AG04449 (cell line): ENCODE measurements around the gene CCDC167.
"Not testable (repeated sequence)": the region's sequence is repeated elsewhere in the genome, so short reads cannot be mapped to it uniquely, and the experiment has no call there.

Source experiments
- CTCF ChIA-PET: fragments of 350-600 bp; formaldehyde crosslinking; extraction: SDS; loops from one replicate; lab custom pipeline; 2021; ENCODE audit warnings: antibody characterized with exemption; lab: Yijun Ruan, JAX
- POLR2A ChIA-PET: fragments of 400-600, 350-600 bp; formaldehyde crosslinking; extraction: SDS; loops from one replicate; lab custom pipeline; 2020; ENCODE audit warnings: antibody characterized with exemption, inconsistent platforms; lab: Yijun Ruan, JAX
- DNase-seq: peaks from one replicate; pipeline ENCODE4 v3.0.0-alpha.2; 2010; ENCODE audit warnings: low read depth, low spot score
- H3K4me3 ChIP-seq: 2 replicates; pipeline ENCODE4 v1.5.1; 2011; ENCODE audit warnings: low read depth, mild to moderate bottlenecking, control low read depth, low read length
- CTCF ChIP-seq: IDR thresholded peaks from one replicate; pipeline ENCODE4 v1.5.1; 2011; ENCODE audit warnings: mild to moderate bottlenecking, moderate library complexity, low read length, control low read depth, inconsistent platforms; ENCODE audit not compliant: insufficient read depth; ENCODE audit errors: missing control alignments

CCDC167 gene

GRCh38 chr6:37502703-37503291, 3.1 kb upstream of the CCDC167 start:
- ChIA-PET CTCF (interaction anchor here (0.8 to 2.4 kb wide), 4 partner anchors 12 to 124 kb away, joined by 3 to 8 read pairs (median 4); no protein-coding TSS in a partner anchor), POLR2A (no interaction called here)
- TF ChIP-seq CTCF: no peak
- no peak overlapping the region for H3K4me3 ChIP-seq
- no peak for DNase-seq

- no peak for DNase-seq
- ChIA-PET POLR2A (interaction anchor here (0.6 kb wide), 1 partner anchor 102 kb away, joined by 3 read pairs; no protein-coding TSS in a partner anchor), CTCF (interaction anchor here (0.7 to 2.4 kb wide), 4 partner anchors 13 to 125 kb away, joined by 3 to 8 read pairs (median 3); no protein-coding TSS in a partner anchor)
- TF ChIP-seq CTCF: no peak
- no peak overlapping the region for H3K4me3 ChIP-seq
Measured at GRCh38 chr6:37501632-37502491, 2.2 kb upstream of the CCDC167 start.

GRCh38 chr6:37500904-37501303, 1.2 kb upstream of the CCDC167 start:
- H3K4me3 ChIP-seq, DNase-seq: not testable (repeated sequence)
- CTCF ChIA-PET: interaction anchor here (1.3 kb wide), 1 partner anchor 71 kb away, joined by 3 read pairs; no protein-coding TSS in a partner anchor
- POLR2A ChIA-PET: interaction anchor here (0.6 kb wide), 1 partner anchor 101 kb away, joined by 3 read pairs; no protein-coding TSS in a partner anchor

GRCh38 chr6:37500294-37500608, 558 bp upstream of the CCDC167 start:
- DNase-seq: no peak
- CTCF ChIA-PET: interaction anchor here (0.9 to 1.2 kb wide), 4 partner anchors 11 to 192 kb away, joined by 3 to 4 read pairs (median 4); no protein-coding TSS in a partner anchor
- TF ChIP-seq CTCF: no peak
- H3K4me3 ChIP-seq: peak overlapping the region; percentile 86
- POLR2A ChIA-PET: no interaction called here

DNA sequence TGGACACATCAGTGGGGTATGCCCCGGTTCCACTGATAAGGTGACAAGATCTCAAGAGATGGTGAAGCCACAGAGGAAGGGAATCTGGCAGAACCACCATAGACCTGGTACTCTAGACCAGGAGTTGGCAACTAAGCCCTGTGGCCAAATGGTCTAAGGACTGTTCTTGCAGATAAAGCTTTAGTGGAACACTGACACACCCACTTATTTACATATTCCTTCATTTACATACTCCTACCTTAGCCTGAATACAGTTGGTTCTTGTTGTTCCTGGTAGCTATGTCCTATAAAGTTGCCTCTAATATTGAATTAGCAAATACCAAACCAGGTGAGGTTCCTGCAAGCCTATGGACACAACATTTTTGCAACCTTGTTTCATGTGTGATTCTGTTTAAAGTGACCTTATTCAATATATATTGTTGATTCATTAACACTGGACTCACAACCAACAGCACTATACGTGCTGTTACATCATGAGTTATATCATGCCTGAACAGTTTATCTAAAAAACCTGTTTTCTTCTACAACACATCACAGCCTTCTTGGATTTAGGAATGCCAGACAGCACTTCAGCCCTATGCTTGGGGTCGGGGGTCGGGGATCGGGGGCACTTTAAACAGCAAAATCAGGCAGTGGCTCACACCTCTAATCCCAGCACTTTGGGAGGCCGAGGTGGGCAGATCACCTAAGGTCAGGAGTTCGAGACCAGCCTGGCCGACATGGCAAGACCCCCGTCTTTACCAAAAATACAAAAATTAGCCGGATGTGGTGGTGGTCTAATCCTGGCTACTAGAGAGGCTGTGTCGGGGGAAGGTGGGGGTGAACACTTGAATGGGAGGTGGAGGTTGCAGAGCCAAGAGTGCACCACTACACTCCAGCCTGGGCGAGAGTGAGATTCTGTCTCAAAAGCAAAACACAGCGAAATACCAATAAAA, 2.5 kb downstream of the CCDC167 start:
- no peak for DNase-seq
- TF ChIP-seq CTCF: no peak
- no peak overlapping the region for H3K4me3 ChIP-seq
- POLR2A ChIA-PET: no interaction called here
- CTCF ChIA-PET: interaction anchor here (0.7 kb wide), 1 partner anchor 69 kb away, joined by 3 read pairs; no protein-coding TSS in a partner anchor

DNA sequence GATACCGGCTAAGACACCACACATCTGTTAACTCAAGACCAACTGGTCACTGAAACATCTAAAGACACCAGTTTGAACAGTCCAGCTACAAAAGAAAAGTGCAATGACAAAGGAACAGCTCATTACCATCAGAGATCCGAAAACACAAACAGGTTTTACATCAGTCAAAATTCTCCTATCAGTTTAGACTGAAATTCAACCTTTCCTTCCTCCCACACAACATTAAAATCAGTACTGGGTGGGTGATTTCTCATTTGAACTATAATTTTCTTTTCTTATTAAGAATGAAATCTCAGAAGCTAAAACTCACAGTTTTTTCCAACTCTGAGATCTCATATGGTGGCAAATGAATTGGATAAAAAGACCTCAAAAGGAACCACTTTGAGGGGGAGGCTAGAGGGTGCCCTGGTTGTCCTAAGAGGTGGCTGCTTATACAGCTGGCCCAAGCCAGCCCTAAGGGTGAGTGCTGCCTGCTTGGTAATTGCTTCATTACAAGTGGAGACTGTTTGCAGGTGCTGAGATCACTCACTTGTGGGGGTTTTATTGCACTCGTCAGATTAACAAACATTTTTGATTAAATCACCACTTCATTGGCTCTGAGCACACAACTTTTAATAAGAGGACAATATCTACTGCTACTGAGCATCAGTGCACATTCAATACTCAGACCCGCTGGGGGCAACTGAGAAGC, 4.3 kb downstream of the CCDC167 start:
- ChIA-PET CTCF (interaction anchor here (0.8 to 1.5 kb wide), 4 partner anchors 14 to 210 kb away, joined by 3 to 5 read pairs (median 3); no protein-coding TSS in a partner anchor), POLR2A (no interaction called here)
- H3K4me3 ChIP-seq: no peak overlapping the region
- no peak for DNase-seq
- TF ChIP-seq CTCF: no peak
